EL (cell line): ENCODE measurements around the gene CELA1.
"Not testable (repeated sequence)": the region's sequence is repeated elsewhere in the genome, so short reads cannot be mapped to it uniquely, and the experiment has no call there.

ENCODE experiments used
- DNase-seq: peaks from one replicate; pipeline ENCODE4 v3.0.0-alpha.2; 2016

CELA1 gene

GRCh38 chr12:51341251-51342007, 5.0 kb downstream of the CELA1 start:
- peak; percentile 70 for DNase-seq

GRCh38 chr12:51339750-51340149, 6.7 kb downstream of the CELA1 start:
- no peak for DNase-seq

GRCh38 chr12:51337336-51337735, 9.1 kb downstream of the CELA1 start:
- not testable (repeated sequence) for DNase-seq

GRCh38 chr12:51335931-51336330, 10.5 kb downstream of the CELA1 start:
- DNase-seq = no peak

GRCh38 chr12:51334764-51335163, 11.7 kb downstream of the CELA1 start:
- DNase-seq = no peak

- no peak for DNase-seq
These were observed 12.9 kb downstream of the CELA1 start for GRCh38 chr12:51333536-51333935.

GRCh38 chr12:51330186-51330585, 16.3 kb downstream of the CELA1 start:
- DNase-seq = no peak

GRCh38 chr12:51329742-51330141, 16.7 kb downstream of the CELA1 start:
- no peak for DNase-seq

GRCh38 chr12:51328587-51328986, 17.9 kb downstream of the CELA1 start:
- no peak for DNase-seq

- peak; percentile 65 for DNase-seq
These were observed 19.6 kb downstream of the CELA1 start for GRCh38 chr12:51326698-51327439.

- no peak for DNase-seq
These were observed 21.5 kb downstream of the CELA1 start for GRCh38 chr12:51324953-51325352.

- no peak for DNase-seq
These were observed 22.2 kb downstream of the CELA1 start, which contains the start of gene BIN2 for GRCh38 chr12:51323966-51324895. TSS of gene BIN2 (minus strand) at chr12:51324174. CDS start at chr12:51324102, 72 bp downstream.

- no peak for DNase-seq
These were observed 23.0 kb downstream of the CELA1 start for GRCh38 chr12:51323317-51323960.

GRCh38 chr12:51322452-51322851, 24.0 kb downstream of the CELA1 start:
- DNase-seq = no peak

GRCh38 chr12:51321882-51322281, 24.6 kb downstream of the CELA1 start:
- DNase-seq = no peak

GRCh38 chr12:51320695-51321320, 25.7 kb downstream of the CELA1 start:
- peak; percentile 13 for DNase-seq

GRCh38 chr12:51320311-51320694, 26.2 kb downstream of the CELA1 start:
- DNase-seq = no peak

- DNase-seq = no peak
These were observed 27.5 kb downstream of the CELA1 start for GRCh38 chr12:51318846-51319599.

GRCh38 chr12:51318057-51318806, 28.2 kb downstream of the CELA1 start:
- not testable (repeated sequence) for DNase-seq

GRCh38 chr12:51311389-51311788, 35.1 kb downstream of the CELA1 start:
- DNase-seq = no peak
